AG10803 (cell line): Measurements from ENCODE around the gene PSMD5.

ENCODE experiments used
- DNase-seq: peaks from one replicate; pipeline ENCODE4 v3.0.0; 2010; ENCODE audit warnings: low read depth
- H3K4me3 ChIP-seq: 2 replicates; pipeline ENCODE4 v1.5.1; 2011; ENCODE audit warnings: mild to moderate bottlenecking, low read length, control low read depth
- CTCF ChIP-seq: conservative IDR thresholded peaks from 2 replicates; pipeline ENCODE4 v1.5.1; 2011; ENCODE audit warnings: mild to moderate bottlenecking, low read length, control low read depth, inconsistent platforms

The PSMD5 gene

GRCh38 chr9:120850315-120850714 is 7.6 kb upstream of the PSMD5 start:
- TF ChIP-seq CTCF: no peak

GRCh38 chr9:120846906-120847305 is 4.2 kb upstream of the PSMD5 start:
- H3K4me3 ChIP-seq: no peak overlapping the region
- TF ChIP-seq CTCF: no peak
- no peak for DNase-seq

More at GRCh38 chr9:120850315-120850714, 7.6 kb upstream of the PSMD5 start:
- no peak for DNase-seq
- H3K4me3 ChIP-seq: no peak overlapping the region

GRCh38 chr9:120846251-120846889 is 3.6 kb upstream of the PSMD5 start:
- TF ChIP-seq CTCF: no peak
- H3K4me3 ChIP-seq: no peak overlapping the region
- no peak for DNase-seq

- no peak for TF ChIP-seq CTCF
- H3K4me3 ChIP-seq: no peak overlapping the region
- DNase-seq: no peak
Measured at GRCh38 chr9:120845255-120845654, 2.5 kb upstream of the PSMD5 start.

DNA sequence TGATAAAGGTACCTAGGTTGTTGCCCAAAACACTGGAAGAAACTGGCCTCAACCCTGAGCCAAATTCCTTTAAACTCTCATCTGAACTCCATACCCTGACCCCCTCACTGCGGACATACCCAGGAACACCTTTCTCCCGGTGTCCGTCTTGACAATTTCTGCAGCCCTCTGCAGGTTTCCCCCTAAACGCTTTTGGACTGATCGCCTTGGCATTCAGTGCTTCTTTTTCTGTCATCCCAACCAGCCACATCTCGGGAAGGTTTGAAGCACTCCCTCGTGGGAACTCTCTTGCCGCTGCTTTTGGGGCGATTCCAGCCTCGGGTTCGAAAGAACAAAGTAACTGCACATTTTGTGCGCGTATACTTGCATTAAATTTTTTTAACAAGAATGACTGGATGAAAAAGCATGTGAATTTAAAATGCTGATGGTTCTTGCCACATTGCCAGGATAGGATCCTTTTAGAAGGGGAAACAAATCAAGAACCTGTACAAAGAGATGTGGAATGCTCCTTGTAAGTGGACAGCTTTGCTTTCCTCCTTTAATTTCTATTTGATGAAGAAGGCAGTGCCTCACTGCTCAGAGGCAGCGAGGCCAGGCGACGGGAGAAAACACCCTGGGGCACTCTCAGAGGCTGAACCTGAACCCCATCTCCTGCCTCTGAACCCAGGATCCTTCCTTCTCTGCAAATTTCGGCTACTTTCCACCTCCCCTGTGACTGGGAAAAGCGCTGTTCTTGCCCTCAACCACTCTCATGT is 615 bp downstream of the PSMD5 start:
- TF ChIP-seq CTCF: no peak
- peak overlapping the region; percentile 81 for H3K4me3 ChIP-seq
- DNase-seq: no peak

GRCh38 chr9:120839146-120839545 is 3.6 kb downstream of the PSMD5 start:
- H3K4me3 ChIP-seq: no peak overlapping the region
- no peak for DNase-seq
- TF ChIP-seq CTCF: no peak

DNA sequence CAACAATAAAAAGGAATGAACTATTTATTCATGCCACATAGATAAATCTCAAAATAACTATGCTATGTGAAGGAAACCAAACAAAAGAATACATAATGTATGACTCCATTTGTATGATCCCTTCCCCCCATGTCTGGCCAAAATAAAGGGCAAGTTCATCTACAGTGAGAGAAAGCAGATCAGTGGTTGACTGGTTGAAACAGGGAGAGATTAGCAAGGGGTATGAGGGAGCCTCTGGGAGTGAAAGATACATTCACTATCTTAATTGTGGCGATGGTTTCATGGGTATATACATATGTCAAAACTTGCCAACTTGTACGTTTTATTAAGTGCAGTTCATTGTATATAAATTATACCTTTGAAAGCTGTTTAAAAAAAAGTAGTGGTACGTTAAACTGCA is 4.8 kb downstream of the PSMD5 start:
- no peak overlapping the region for H3K4me3 ChIP-seq
- DNase-seq: no peak
- TF ChIP-seq CTCF: no peak
